Smooth muscle cell (in vitro differentiated cells): ENCODE measurements around the gene CSNK2A2. TPM values are rescaled to one million over a fixed set of nuclear protein-coding genes. Genes with fewer than 3 reads are reported as not detected.

Experiments
- DNase-seq: peaks from one replicate; lab custom pipeline; 2025; ENCODE audit not compliant: unreplicated experiment; lab: John Stamatoyannopoulos, UW
- H2AFZ ChIP-seq: fragments of 200-600 bp; sonication (generic); 2 replicates; pipeline ENCODE4 v1.6.0; 2016; ENCODE audit warnings: antibody characterized with exemption, low read depth, mild to moderate bottlenecking
- H3F3A ChIP-seq: fragments of 200-600 bp; sonication (generic); 2 replicates; pipeline ENCODE4 v1.6.0; 2017; ENCODE audit warnings: antibody characterized with exemption, low read depth
- H3K27ac ChIP-seq: fragments of 200-600 bp; sonication (generic); 2 replicates; pipeline ENCODE4 v1.5.1; 2016; ENCODE audit warnings: low read depth, mild to moderate bottlenecking
- H3K27me3 ChIP-seq: fragments of 200-600 bp; sonication (generic); 2 replicates; pipeline ENCODE4 v1.6.1; 2016; ENCODE audit warnings: low read depth, mild to moderate bottlenecking
- H3K36me3 ChIP-seq: fragments of 200-600 bp; sonication (generic); 2 replicates; pipeline ENCODE4 v1.5.1; 2016; ENCODE audit warnings: low read depth
- H3K4me1 ChIP-seq: fragments of 200-600 bp; sonication (generic); 2 replicates; pipeline ENCODE4 v1.5.1; 2016; ENCODE audit warnings: low read depth
- H3K4me2 ChIP-seq: fragments of 200-600 bp; sonication (generic); 2 replicates; pipeline ENCODE4 v1.6.0; 2016; ENCODE audit warnings: mild to moderate bottlenecking
- H3K4me3 ChIP-seq: fragments of 200-600 bp; sonication (generic); 2 replicates; pipeline ENCODE4 v1.5.1; 2016; ENCODE audit warnings: mild to moderate bottlenecking
- H3K79me2 ChIP-seq: fragments of 200-600 bp; sonication (generic); 2 replicates; pipeline ENCODE4 v1.6.0; 2016; ENCODE audit warnings: low read depth, mild to moderate bottlenecking
- H3K9ac ChIP-seq: fragments of 200-600 bp; sonication (generic); 2 replicates; pipeline ENCODE4 v1.6.0; 2016; ENCODE audit warnings: low read depth
- H3K9me3 ChIP-seq: fragments of 200-600 bp; sonication (generic); replicated peaks from 2 replicates; pipeline ENCODE4 v1.5.1; 2016; ENCODE audit warnings: low read depth
- H4K20me1 ChIP-seq: fragments of 200-600 bp; sonication (generic); 2 replicates; pipeline ENCODE4 v1.6.0; 2016; ENCODE audit warnings: low read depth
- CTCF ChIP-seq: fragments of 200-600 bp; sonication (generic); IDR thresholded peaks from 2 replicates; pipeline ENCODE4 v1.5.1; 2017; ENCODE audit warnings: borderline replicate concordance, mild to moderate bottlenecking, antibody characterized with exemption; ENCODE audit not compliant: insufficient read depth, poor library complexity, severe bottlenecking
- WGBS: methylation state at CpG from one replicate; pipeline ENCODE4 v1.1.7; 2016; ENCODE audit warnings: low lambda C conversion rate; 5-methylcytosine and 5-hydroxymethylcytosine counted together
- polyA plus RNA-seq: library from polyadenylated mRNA; unstranded; fragments of >200 nt; fragmentation: Nextera tagmentation; extraction: Ambion mirVana; gene quantifications from 2 replicates; pipeline ENCODE4 v1.2.1, GENCODE V29; 2016
- total RNA-seq: library from RNA; depleted of rRNA; stranded (reverse); fragments of >200 nt; gene quantifications from 2 replicates; pipeline ENCODE4 v1.2.3, GENCODE V29; 2014

Gene CSNK2A2
- total and polyA plus RNA-seq, 2 experiments from 2014 or later, result 16.5 to 26.3 TPM

DNA sequence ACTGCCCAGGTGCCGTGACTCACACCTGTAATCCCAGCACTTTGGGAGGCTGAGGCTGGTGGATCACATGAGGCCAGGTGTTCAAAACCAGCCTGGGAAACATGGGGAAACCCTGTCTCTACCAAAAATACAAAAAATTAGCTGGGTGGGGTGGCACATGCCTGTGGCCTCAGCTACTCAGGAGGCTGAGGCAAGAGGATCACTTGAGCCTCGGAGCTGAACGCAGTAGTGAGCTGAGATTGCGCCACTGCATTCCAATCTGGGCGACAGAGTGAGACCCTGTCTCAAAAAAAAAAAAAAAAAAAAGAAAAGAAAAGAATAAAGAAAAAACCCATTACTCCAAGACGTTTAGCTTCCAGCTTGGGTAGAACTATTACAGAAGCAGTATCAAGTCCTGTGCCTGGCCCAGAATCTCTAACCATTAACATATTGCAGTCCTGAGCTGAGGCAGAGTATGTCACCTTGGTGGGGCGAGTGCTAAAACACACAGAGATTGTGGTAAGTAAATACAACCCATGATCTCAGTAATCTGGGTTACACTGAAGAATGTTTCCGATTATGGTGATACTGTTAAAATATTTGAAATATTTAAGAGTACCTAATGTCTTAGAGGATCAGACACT, 45.5 kb downstream of the CSNK2A2 start:
- Histone ChIP-seq H3K9ac (no peak overlapping the region), H3K4me2 (no peak overlapping the region), H3K4me1 (no peaks in the 10 kb centered on the region), H3K27ac (no peak overlapping the region), H2AFZ (no peak overlapping the region), H3K4me3 (no peak overlapping the region), H3F3A (no peaks in the 10 kb centered on the region), H4K20me1 (no peaks in the 10 kb centered on the region), H3K9me3 (no peaks in the 10 kb centered on the region), H3K27me3 (no peaks in the 10 kb centered on the region), H3K36me3 (no peaks in the 10 kb centered on the region), H3K79me2 (no peaks in the 10 kb centered on the region)
- 84% methylated on average over 8 of the region's 8 CpGs for WGBS
- no peak for TF ChIP-seq CTCF
- DNase-seq, result no peak

DNA sequence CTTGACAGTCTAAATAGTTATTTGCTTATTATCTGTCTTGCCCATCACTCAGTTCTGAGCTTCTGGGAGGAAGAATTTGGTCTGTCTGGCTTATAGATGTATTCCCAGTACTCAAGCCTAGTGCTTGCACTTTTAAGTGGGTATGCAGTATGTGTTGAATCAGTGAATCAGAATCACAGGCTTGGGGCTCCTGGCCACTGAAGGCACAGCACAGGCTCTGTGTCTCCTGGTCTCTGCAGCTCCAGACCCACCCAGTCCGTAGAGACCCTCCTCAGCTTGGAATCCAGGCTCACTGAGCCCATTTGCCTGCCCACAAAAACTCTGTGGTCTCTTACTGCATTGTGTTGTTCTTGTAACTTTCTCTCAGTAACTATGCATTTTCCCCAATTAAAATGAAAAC, 49.4 kb downstream of the CSNK2A2 start:
- Histone ChIP-seq H3K4me1 (no peaks in the 10 kb centered on the region), H3K36me3 (no peaks in the 10 kb centered on the region), H4K20me1 (no peaks in the 10 kb centered on the region), H3K9me3 (no peaks in the 10 kb centered on the region), H3K4me2 (no peak overlapping the region), H3K27me3 (no peaks in the 10 kb centered on the region), H2AFZ (no peak overlapping the region), H3F3A (no peaks in the 10 kb centered on the region), H3K27ac (no peak overlapping the region), H3K9ac (no peak overlapping the region), H3K79me2 (no peaks in the 10 kb centered on the region), H3K4me3 (no peak overlapping the region)
- DNase-seq, result no peak
- 76% methylated on average over 1 of the region's 1 CpG for WGBS
- no peak for TF ChIP-seq CTCF

GRCh38 chr16:58148099-58148498, 49.8 kb downstream of the CSNK2A2 start:
- DNase-seq, result no peak
- Histone ChIP-seq H3K4me3 (no peak overlapping the region), H3F3A (no peaks in the 10 kb centered on the region), H3K27me3 (no peaks in the 10 kb centered on the region), H3K9ac (no peak overlapping the region), H2AFZ (no peak overlapping the region), H3K79me2 (no peaks in the 10 kb centered on the region), H3K27ac (no peak overlapping the region), H4K20me1 (no peaks in the 10 kb centered on the region), H3K4me1 (no peaks in the 10 kb centered on the region), H3K36me3 (no peaks in the 10 kb centered on the region), H3K4me2 (no peak overlapping the region), H3K9me3 (no peaks in the 10 kb centered on the region)
- 94% methylated on average over 2 of the region's 2 CpGs for WGBS
- no peak for TF ChIP-seq CTCF

DNA sequence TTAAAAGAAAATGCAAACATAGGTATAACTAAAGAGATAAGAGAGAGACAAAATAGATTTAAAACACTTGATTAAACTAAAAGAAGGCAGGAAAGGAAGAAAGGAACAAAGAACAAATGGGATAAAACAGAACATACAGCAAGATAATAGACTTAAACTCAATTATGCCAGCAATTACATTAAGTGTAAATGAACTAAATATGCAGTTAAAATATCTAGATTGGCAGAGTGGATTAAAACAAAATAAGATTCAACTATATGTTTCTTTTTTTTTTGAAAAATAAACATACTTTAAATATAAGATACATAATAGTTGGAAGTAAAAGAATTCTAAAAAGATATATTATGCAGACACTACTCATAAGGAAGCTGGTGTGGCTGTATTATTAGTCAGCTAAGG, 59.1 kb downstream of the CSNK2A2 start:
- H3K9me3 ChIP-seq, result peaks cover 7% of the 10 kb centered on the region
- no peak overlapping the region for H2AFZ ChIP-seq
- no peak overlapping the region for H3K27ac ChIP-seq
- H3K9ac ChIP-seq, result no peak overlapping the region
- no peaks in the 10 kb centered on the region for H3K79me2 ChIP-seq
- no peaks in the 10 kb centered on the region for H3K27me3 ChIP-seq
- H3K4me2 ChIP-seq, result no peak overlapping the region
- H3K36me3 ChIP-seq, result no peaks in the 10 kb centered on the region
- no peak for TF ChIP-seq CTCF
- H4K20me1 ChIP-seq, result no peaks in the 10 kb centered on the region
- no peak for DNase-seq
- H3K4me3 ChIP-seq, result no peak overlapping the region
- H3K4me1 ChIP-seq, result no peaks in the 10 kb centered on the region
- no peaks in the 10 kb centered on the region for H3F3A ChIP-seq
